AG04450 (cell line): ENCODE measurements around the gene ABLIM2. TPM values are rescaled to one million over a fixed set of nuclear protein-coding genes. Genes with fewer than 3 reads are reported as not detected.

Experiments used
- CTCF ChIA-PET: fragments of 300-600, 350-600 bp; formaldehyde crosslinking; extraction: SDS; loops from one replicate; lab custom pipeline; 2022; ENCODE audit warnings: antibody characterized with exemption, inconsistent platforms; lab: Charles Lee
- POLR2A ChIA-PET: fragments of 350-600 bp; formaldehyde crosslinking; extraction: SDS; loops from one replicate; lab custom pipeline; 2021; ENCODE audit warnings: antibody characterized with exemption, inconsistent platforms; lab: Yijun Ruan, JAX
- DNase-seq: peaks from one replicate; pipeline ENCODE4 v3.0.0-alpha.2; 2011; ENCODE audit warnings: low read depth, low spot score
- H3K27ac ChIP-seq: one replicate; pipeline ENCODE4 v1.5.1; 2012; ENCODE audit warnings: low read depth, low read length, control low read depth
- H3K27me3 ChIP-seq: one replicate; pipeline ENCODE4 v1.6.0; 2012; ENCODE audit warnings: low read length; ENCODE audit not compliant: control insufficient read depth, insufficient read depth
- H3K4me3 ChIP-seq: 2 replicates; pipeline ENCODE4 v1.5.1; 2011; ENCODE audit warnings: mild to moderate bottlenecking, low read depth, low read length, control low read depth
- H3K9me3 ChIP-seq: 2 replicates; pipeline ENCODE4 v1.5.1; 2012; ENCODE audit warnings: low read length; ENCODE audit not compliant: control insufficient read depth, insufficient read depth
- polyA plus RNA-seq: library from polyadenylated mRNA; depleted of rRNA; stranded (reverse); fragments of >200 nt; gene quantifications from 2 replicates; pipeline ENCODE4 v1.2.3, GENCODE V29; 2011
- TF ChIP-seq, protein P1 (sequence below): IDR thresholded peaks from 2 replicates; pipeline ENCODE4 v1.5.1; 2011; ENCODE audit warnings: low read depth, low read length, control low read depth, inconsistent platforms

Gene ABLIM2
- polyA plus RNA-seq, 1 experiment = not detected

DNA sequence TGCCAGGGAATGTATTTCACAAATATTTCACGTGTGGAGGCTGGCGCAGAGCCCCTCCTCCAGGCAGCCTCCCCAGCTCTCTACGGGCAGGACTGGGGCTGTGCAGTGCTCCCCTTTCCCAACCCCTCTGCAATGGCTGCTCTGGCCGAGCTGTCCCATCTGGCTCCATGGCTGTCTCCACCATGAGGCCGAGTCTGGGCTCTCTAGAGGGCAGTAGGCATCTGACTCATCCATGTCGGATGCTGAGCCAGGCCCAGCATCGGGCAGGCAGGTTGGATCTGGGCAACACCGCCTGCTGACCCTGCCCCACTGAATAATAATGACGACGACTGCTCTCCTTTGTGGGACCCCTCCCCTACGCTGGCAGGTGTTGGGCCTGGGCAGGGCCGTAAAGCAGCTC lies 29.5 kb upstream of the ABLIM2 start:
- peaks cover 7% of the 10 kb centered on the region for H3K27me3 ChIP-seq

DNA sequence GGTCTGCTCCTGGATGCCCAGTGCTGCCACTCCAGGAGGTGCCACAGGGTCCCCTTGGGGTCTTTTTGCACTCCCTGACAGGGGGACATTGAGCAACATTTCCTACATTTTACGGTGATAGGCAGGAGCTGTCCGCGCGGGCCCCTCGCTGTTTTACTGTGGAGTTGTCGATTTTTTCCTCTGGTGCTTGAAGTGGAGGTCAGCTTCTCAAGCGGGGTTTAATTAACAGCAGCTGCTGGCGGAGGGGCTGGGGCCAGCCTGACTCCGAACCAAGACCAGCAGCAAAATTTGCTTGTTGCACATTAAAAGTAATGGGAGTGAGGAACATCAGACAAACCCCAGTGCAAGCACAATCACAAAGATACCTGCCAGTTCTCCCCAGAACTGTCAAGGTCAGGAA lies 27.3 kb upstream of the ABLIM2 start:
- DNase-seq = no peak
- Histone ChIP-seq H3K4me3 (no peak overlapping the region), H3K27me3 (peaks cover 7% of the 10 kb centered on the region), H3K27ac (no peak overlapping the region), H3K9me3 (peaks cover 4% of the 10 kb centered on the region; the same call in 1 of the 2 replicates)
- TF ChIP-seq, protein P1, sequence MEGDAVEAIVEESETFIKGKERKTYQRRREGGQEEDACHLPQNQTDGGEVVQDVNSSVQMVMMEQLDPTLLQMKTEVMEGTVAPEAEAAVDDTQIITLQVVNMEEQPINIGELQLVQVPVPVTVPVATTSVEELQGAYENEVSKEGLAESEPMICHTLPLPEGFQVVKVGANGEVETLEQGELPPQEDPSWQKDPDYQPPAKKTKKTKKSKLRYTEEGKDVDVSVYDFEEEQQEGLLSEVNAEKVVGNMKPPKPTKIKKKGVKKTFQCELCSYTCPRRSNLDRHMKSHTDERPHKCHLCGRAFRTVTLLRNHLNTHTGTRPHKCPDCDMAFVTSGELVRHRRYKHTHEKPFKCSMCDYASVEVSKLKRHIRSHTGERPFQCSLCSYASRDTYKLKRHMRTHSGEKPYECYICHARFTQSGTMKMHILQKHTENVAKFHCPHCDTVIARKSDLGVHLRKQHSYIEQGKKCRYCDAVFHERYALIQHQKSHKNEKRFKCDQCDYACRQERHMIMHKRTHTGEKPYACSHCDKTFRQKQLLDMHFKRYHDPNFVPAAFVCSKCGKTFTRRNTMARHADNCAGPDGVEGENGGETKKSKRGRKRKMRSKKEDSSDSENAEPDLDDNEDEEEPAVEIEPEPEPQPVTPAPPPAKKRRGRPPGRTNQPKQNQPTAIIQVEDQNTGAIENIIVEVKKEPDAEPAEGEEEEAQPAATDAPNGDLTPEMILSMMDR = no peak
- ChIA-PET POLR2A (interaction anchor here (1.0 kb wide), 1 partner anchor 13 kb away, joined by 3 read pairs; the partner anchor contains the start of gene SH3TC1), CTCF (interaction anchor here (3.8 kb wide), 1 partner anchor 9 kb away, joined by 16 read pairs; no protein-coding TSS in a partner anchor)

More for the DNA sequence above, 29.5 kb upstream of the ABLIM2 start:
- DNase-seq = no peak
- Histone ChIP-seq H3K9me3 (peaks cover 3% of the 10 kb centered on the region; the same call in 1 of the 2 replicates), H3K27ac (no peak overlapping the region), H3K4me3 (no peak overlapping the region)
- ChIA-PET POLR2A (no interaction called here), CTCF (interaction anchor here (3.8 kb wide), 1 partner anchor 11 kb away, joined by 16 read pairs; no protein-coding TSS in a partner anchor)
- TF ChIP-seq, protein P1 = no peak

DNA sequence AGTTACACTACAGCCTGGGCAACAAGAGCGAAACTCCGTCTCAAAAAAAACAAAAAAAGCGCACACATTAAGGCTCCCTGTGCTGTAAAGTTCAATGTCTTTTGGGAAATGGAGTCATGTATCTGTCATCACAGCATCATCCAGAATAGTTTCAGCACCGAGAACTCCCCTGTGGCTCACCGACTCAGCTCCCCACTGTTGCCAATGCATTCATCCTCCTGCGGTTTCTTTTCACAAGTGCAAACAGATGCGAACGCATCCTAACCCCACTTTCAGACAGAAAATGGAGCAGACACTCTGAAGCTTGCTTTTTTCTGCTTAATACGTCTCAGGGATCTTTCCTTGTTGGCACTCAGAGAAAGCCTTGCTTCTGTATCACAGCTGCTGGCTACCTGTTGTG lies 26.7 kb upstream of the ABLIM2 start:
- Histone ChIP-seq H3K4me3 (no peak overlapping the region), H3K9me3 (peaks cover 4% of the 10 kb centered on the region; the same call in 1 of the 2 replicates), H3K27ac (no peak overlapping the region), H3K27me3 (peaks cover 7% of the 10 kb centered on the region)
- no peak for DNase-seq
- TF ChIP-seq, protein P1 = no peak
- CTCF ChIA-PET = interaction anchor here (0.7 to 3.8 kb wide), 2 partner anchors 8 to 56 kb away, joined by 3 to 16 read pairs; no protein-coding TSS in a partner anchor
- POLR2A ChIA-PET = interaction anchor here (1.0 kb wide), 1 partner anchor 14 kb away, joined by 3 read pairs; the partner anchor contains the start of gene SH3TC1

DNA sequence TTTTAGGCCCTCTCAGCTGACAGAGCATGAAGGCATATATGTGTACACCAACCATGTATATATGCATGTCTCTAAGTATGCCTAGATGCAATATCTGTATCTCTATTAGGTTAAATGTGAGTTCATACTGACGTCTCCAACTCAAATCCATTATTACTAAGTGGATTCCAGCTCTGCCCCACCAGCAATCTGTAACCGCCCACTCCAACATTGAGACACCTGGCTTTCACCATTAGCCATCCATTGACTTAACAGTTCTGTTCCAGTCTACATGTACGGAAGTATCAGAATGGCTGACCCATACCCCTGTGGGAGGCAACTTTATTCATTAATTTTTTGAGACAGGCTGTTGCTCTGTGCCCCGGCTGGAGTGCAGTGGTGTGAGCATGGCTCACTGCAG lies 25.4 kb upstream of the ABLIM2 start:
- TF ChIP-seq, protein P1 = no peak
- POLR2A ChIA-PET = no interaction called here

DNA sequence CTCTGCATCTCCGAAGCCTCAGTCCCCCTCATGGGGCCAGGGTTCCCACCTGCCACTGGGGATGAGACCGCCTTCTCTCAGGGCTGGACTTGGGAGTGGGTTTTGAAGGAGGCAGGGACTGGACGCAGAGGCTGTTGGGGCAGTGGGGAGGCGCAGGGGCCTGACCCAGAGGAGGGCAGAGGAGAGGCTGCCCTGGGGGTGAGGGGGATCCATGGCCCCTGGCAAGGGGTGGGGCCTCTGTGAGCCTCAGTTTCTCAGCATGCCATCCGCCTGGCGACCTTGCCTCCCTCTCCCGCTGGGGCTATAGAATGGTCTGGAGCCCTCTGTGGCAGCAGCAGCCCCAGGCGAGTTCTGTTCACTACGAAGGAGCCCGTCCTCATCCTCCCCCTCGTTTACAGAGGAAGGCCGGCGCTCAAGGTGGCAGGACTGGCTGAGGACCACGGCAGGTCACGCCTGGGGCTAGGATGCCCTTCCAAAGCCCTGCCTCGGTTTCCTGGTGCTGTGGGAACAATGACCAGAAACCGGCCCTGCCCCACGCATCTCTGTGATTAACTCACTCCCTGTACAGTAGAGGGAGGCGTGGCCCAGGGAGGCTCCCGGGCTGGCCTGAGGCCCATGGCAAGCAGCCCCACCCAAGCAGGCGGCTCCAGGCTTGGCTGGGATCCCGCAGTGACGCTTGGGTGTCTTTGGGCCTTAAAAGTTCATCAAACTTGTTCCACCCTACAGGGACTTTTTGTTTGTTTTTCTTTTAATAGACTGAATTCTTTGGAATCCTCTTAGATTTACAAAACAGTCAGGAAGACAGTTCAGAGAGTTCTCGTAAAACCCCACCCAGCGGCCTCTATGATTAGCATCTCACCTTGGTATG lies 24.5 kb upstream of the ABLIM2 start:
- DNase-seq = no peak
- Histone ChIP-seq H3K27ac (no peak overlapping the region), H3K4me3 (no peak overlapping the region), H3K9me3 (peaks cover 4% of the 10 kb centered on the region; the same call in 1 of the 2 replicates), H3K27me3 (peaks cover 10% of the 10 kb centered on the region)
- ChIA-PET POLR2A (no interaction called here), CTCF (no interaction called here)
- TF ChIP-seq, protein P1 = no peak

More for the DNA sequence above, 25.4 kb upstream of the ABLIM2 start:
- DNase-seq = no peak
- Histone ChIP-seq H3K27me3 (peaks cover 9% of the 10 kb centered on the region), H3K4me3 (no peak overlapping the region), H3K9me3 (peaks cover 4% of the 10 kb centered on the region; the same call in 1 of the 2 replicates), H3K27ac (no peak overlapping the region)
- CTCF ChIA-PET = no interaction called here
